GDM1 (cell line): ENCODE data around the gene TERC.

Experiments used
- DNase-seq: peaks from one replicate; lab custom pipeline; 2025; lab: John Stamatoyannopoulos, UW

TERC gene

DNA sequence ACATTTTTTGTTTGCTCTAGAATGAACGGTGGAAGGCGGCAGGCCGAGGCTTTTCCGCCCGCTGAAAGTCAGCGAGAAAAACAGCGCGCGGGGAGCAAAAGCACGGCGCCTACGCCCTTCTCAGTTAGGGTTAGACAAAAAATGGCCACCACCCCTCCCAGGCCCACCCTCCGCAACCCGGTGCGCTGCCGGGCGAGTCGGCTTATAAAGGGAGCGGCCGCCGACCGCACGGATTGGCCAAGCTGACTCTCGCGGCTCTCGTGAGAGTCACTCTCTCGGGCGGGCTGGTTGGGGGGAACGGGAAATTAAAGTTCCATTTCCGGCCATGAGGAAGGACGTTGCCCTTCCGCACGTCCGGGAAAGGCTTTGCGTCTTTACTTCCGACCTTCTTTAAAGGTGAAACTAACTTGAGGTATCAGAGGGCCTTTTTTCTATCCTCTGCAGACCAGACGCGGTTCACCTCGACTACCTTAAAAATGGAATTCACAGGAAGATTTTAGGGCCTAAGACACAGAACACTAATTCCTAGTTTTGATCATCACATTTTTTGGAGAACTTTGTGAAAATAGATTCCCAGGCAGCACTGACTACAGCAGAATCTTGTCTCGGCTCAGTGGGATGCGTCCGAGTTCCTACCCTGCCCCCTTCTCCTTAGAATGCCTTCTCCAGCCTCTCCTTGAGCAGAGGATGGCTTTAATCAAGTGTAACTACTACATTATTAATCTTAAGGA is at the start of gene TERC:
Gene TERC, minus strand, starts transcription at position 179 of the 731 bp plus-strand sequence.
- DNase-seq, result peak; percentile 71

DNA sequence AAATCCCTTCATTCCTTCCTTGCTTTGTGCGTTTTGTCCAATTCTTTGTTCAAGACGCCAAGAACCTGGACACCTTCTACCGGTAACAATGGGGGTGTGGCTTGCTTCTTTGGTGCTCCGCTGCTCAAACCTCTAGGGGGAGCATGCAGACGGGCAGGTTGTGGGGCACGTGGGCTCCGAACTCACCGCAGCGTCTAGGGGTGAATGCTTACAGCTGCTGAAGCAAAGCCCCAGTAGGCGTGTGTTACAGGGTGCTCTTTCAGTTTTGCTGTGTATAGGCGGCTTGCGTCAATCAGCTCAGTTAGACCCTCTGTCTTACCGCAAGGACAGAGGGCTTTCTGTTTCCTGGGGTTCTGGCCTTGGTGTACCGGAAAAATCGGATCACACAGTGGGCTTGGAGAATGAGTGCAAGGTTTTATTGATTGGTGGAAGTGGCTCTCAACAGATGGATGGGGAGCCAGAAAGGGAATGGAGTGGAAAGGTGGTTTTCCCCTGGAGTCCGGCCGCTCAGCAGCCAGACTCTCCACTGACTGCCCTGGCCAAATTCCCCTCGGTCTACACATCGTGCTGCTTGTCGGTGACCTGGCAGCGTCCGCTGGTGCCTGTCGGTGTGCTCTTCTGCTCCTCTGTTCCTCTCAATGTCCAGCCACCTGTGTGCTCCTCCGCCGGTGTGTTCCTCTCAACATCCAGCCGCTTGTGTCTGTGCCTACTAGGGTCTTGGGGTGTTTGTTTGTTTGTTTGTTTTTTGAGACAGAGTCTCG is 49.1 kb upstream of the TERC start:
- DNase-seq, result peak; percentile 67

DNA sequence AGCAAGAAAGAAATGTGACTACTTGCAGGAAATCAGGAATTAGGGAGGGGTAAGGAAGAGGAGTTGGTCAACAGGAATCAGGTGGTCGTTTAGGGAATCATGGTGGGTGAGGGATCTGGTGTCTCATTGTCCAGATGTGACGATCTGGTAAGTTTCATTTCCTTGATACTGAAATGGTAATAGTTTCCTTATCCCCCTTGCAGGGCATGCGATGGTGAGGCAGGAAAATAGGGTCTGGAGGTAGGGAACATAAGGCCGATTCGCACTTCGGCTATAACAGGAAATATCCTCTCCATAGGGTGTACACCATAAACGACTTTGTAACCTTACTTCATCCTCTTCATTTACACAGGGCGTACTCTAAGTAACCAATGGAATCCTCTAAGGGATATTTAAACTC is 48.4 kb upstream of the TERC start:
- DNase-seq, result no peak

DNA sequence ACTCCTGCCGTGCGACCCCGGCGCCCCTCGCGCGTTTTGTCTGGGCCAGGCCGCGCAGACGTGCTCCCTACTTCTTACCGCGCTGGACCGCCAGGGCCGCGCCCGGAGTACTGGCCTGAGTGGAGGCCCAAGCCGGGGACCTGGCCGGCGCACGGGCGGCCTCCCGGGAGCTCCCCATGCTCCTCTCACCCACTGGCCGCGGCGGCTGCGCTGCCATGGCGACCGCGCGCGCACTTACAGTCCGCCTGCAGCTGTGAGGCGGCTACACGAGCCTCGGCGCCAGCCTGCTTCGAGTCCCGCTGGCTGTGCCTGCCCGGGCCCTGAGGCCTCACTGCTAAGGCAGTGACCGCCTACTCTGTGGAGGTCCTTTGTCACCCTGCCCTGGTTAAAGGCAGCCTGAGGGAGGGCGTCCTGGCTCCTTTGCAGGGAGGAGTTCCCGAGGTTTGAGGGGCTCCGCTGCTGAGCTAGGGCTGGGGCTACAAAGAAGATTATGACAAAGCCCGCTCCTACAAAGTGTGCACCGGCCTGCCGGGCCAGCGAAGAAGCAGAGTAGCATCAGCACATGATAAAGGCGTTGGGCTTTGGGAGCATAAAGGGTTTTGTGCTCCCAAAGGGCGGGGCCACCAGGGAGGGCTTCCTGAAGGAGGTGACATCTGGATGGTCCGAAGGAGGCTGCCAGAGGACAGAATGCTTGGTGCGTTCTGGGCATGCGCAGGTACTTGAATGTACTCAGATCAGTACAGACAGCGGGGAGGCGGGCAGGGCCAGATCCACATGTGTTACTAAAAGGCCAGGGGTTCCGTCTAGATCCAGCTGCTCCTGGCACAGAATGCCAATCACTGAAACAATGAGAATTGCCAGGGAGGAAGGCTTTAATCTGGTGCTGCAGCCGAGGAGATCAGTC is 47.7 kb upstream of the TERC start, which contains the start of the genes LRRC34 and LRRIQ4:
Gene LRRC34, minus strand, starts transcription at position 573 of the 904 bp plus-strand sequence. Its CDS starts 356 bp downstream, at position 217.
Gene LRRIQ4, plus strand, starts transcription at position 539 of the 904 bp plus-strand sequence. CDS start 9,052 bp downstream, outside the sequence.
- DNase-seq, result peak; percentile 79

DNA sequence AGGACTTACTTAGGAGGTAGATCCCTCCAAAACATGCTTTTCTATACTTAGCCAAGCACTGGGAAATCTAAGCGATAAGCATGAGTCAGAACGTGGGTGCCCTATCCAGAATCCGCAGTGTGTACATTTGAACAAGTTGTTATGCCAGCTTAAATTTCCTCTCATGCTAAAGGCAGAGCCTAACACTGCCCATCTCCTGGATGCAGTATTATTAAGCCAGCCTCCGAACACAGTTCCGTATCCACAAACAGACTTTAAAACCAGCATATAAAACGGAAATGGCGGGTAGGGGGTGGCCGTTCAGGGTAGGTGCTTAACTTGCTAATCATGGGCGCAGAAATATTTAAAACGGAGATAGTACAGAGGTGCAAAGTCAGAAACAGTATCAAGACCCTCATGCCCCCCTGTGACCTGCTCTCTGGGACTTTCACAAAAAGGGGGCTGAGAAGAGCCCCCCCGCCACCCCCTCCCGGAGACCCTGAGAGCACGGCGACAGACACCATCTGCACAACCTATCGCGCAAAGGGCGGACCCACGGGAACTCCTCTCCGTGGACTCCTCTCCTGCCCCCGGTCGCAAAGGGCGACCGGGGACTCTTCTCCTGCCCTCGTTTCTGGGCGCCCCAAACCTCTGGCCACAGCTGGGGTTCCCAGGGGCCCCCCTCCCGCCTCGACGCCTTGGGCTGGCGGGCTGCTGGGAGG is 46.9 kb upstream of the TERC start:
- peak; percentile 45 for DNase-seq

DNA sequence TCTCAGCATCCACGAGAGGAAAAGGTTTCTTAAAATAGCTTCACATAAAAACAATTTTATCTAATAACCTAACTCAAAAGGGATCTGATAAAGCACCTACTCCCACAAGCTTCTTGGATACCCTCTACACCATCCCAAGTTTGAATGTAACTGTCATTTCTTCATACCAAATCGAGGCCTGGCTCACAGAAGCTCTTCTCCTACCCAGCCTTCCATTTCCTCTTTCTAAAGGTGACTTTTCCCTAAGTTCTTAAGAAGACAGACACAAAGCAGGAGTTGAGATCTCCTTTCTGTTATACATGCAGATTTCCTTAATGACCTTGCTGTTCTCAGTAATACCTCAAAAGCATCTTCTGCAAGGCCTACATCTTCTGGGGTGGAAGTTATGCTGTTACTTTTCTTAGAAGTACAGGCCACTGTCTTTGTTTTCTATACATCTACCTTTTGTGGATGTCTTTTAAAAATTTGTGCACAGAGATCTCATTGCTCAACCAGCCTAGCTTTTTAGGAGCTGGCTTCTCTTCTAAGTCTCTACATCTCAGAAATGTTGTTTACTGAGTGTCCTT is 44.5 kb upstream of the TERC start:
- DNase-seq, result no peak

DNA sequence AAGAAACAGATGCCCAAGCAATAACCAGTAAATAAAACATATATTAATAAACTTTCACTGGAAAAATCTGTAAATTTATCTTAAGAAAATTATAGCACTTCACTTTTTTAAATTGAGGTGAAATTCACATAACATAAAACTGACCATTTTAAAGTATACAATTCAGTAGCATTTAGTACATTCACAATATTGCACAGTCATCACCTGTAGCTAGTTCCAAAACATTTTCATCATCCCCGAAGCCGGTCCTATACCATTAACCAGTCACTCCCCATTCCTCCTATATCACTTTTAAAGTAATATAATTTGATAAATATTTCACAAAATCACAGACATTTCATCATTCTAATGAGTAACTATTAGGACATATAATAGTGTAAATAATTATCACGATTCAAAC is 39.8 kb upstream of the TERC start:
- DNase-seq, result no peak

DNA sequence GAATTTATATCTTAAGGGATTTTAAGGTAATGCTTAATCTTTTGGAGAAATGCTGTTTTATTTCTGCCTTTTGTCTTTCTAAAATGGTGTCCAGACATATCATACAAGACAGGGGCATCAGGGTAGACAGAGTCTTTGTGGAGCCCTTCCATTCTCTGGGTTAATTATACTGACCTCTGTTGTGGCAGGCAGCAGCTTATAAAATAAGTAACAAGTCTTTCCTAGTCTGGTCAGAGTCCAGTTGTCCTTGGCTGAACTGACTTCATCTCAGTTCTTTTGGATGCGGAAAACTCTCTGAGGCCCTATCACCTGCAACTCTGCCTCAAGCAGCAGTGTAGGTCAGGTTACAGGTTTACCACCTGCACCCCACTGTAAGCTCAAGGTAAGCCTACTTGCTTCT is 27.5 kb upstream of the TERC start:
- no peak for DNase-seq

DNA sequence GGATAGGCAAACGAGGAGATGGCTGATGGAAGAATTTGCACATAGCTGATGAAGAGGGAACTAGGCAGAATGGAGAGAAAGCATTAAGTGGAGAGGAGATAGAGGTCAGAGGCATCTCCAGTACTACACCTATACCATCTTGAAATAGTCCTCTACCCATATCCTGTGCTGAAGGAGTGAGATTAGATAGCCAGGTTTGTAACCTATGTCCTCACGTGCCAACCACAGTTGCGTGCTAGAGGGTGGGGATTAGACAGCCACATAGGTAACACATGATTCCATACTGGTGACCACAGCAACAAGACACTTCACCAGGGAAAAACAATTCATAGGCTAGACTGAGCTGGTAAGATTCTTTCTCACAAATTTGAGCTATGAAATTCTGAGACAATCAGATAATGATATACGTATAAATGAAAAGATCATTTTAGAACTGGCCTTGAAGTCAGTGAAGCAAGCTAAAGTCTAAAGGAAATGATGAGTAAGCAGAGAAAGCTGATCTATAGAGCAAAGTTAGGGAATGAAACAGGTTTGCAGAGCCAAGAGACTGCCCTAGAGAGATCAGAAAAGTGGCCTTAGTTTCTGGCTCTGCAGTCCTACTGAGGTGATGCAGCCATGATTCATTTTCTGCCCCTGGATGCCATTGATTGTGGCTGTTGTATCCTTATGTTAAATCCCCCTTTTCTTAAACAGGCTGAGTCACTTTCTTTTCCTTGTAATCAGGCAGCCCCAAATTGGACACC is 26.0 kb upstream of the TERC start:
- no peak for DNase-seq

DNA sequence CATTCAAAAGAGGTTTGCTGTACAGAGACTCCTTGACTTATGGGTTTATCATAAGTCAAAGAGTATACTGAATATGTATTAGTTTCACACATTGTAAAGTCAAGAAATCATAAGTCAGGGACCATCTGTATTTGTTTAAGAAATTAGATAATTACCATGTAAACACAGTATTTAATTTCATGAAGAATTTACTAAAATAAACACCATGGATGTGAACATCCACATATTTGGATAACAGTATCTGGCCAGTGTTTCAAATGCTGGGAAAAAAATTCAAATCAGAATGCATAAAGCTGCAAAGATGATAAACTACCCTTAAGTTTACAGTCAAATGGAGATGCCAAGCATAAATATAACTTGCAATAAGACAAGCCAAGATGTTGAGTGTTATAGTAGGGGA is 25.4 kb upstream of the TERC start:
- no peak for DNase-seq

DNA sequence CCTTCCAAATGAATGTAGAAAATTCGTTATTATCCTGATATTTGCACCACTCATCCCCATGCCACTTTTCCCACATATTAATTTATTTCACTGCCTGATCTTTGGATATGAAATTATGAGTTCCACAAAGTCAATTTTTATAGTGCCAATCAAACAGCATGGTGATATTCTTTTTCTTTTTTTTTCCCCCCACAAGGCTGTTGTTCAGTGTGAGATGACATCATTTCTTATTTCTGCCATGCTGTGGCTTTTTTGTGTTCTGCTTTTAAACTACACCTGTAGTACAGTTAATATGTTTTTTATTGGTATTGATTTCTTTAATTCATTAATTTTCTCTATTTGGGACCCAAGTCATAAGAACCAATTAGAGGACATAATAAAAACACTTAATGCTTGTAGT is 22.9 kb upstream of the TERC start:
- DNase-seq, result no peak

DNA sequence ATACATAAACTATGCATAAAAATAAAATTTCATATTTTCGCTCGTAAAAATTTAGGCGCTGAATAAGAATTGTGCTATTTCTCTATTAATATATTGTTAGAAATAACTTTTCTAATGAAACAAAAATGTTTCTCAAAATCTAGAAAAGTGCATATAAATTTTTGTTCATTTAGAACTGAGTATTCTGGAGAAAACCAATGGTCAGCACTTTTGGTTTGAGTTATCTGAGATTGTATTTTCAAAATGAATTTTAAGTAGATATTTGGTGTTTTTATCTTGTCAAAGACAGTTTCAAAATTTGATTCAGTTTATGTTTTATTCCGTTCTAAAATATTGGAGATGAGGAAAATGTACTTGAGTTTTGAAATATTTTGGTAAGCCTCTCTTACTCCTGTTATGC is 22.3 kb upstream of the TERC start:
- no peak for DNase-seq

DNA sequence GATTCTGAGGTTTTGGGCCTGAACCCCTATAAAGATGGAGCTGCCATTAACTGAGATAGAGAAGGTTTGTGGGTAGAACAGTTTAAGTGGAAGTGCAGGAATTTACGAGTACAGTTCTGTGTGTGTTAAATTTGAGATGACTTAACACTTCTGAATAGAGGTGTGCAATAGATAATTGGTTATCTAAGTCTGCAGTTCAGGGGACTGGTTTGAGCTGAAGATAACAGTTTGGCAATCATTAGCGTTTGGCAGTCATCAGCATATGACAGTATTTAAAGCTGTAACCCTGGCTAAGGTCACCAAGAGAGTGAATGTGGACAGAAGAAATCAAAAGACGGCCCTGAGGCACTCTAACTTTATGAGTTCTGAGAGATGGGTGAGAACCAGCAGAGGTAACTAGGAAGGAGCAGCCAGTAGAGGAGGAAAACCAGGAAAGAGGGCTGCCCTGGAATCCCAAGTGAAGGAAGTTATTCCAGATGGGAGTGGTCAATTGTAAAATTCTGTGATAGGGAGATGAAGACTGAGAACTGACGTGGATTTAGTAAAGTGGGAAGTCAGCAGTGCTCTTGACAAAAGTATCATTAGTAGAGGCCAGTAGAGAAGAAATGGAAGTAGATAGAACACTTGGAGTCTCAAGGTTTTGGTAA is 16.5 kb upstream of the TERC start:
- no peak for DNase-seq

DNA sequence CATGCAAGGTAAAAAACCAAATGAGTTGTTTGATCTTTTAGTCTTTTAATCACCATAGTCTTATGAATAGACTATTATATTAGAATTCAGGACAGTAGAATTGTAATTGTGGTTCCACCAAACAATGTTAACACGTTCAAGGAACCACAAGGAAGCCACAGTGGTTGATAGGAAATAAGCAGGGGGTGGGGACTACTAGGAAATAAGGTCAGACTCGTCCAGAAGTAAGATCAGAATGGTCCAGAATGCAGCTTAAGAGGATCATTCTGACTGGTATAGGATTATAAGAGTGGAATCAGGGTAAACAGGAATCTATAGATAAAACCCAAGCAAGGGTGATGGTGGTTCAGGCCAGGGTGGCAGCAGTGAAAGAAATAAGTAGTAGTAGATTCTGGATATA is 15.9 kb upstream of the TERC start:
- DNase-seq, result no peak

DNA sequence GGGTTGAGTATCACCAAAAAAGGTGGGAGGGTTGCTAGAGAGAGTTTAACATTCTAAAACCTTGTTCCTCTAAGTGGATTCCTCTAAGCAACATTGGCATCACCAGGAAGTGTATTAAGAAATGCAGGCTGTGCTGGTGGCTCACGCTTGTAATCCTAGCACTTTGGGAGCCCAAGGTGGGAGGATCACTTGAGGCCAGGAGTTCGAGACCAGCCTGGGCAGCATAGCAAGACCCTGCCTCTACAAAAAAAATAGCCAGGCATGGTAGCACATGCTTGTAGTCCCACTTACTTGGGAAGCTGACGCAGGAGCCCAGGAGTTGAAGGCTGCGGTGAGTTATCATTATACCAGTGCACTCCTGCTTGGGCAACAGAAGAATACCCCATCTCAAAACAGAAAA is 13.0 kb upstream of the TERC start:
- no peak for DNase-seq

DNA sequence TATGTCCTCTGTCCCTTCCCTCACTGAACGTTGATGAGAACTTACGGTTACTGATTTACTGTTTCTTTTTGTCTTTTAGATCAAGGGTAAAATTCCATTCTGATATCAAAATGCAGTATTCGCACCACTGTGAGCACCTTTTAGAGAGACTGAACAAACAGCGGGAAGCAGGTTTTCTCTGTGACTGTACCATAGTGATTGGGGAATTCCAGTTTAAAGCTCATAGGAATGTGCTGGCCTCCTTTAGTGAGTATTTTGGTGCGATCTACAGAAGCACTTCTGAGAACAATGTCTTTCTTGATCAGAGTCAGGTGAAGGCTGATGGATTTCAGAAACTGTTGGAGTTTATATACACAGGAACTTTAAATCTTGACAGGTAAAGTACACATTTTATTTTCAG is 9.3 kb upstream of the TERC start:
- DNase-seq, result no peak

DNA sequence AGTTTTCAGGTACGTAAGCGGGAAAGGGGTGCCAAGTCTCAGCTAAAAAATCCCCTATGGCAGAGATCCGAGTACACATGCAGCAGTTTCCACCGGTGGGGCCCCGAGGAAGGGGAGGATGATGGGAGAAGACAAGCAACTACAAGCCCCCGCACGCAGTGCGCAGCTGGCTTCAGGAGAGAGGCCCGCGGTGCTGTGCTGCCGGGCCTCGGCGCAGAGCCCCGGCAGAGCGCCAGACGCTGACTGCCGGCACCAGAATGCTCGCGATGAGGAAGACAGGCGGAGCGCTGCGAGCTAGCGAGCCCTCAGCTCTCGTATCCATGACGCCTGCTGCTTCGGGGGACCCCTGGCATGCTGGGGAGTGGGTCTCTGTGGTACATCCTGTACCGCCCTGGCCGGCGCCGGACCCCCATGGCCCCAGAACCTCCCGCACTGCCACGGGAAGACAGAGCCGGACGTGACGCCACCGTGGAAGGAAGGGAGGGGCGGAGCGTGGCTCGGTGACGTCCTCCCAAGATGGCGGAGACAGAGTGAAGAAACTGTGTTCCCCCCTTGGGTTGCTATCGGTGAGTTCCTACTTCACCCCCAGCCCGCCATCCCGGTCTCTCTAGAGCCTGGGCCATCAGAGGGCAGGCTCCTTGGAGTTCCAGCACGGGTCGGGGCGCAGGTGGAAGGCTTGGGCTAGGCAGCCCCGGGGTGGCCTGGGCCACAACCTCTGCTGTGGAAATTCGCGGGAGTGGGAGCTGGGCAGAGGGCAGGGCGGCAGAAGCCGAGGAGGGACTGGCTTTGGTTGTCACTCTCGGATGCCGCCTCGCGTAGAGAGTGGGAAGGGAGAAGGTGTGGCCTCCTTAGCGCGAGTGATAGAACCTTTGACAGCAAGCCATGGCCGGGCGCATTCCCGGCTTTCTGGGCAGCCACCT is 8.3 kb upstream of the TERC start, which contains the start of gene MYNN:
Gene MYNN, plus strand, starts transcription at position 500 of the 920 bp plus-strand sequence. CDS start 900 bp downstream, outside the sequence.
- DNase-seq, result peak; percentile 85

DNA sequence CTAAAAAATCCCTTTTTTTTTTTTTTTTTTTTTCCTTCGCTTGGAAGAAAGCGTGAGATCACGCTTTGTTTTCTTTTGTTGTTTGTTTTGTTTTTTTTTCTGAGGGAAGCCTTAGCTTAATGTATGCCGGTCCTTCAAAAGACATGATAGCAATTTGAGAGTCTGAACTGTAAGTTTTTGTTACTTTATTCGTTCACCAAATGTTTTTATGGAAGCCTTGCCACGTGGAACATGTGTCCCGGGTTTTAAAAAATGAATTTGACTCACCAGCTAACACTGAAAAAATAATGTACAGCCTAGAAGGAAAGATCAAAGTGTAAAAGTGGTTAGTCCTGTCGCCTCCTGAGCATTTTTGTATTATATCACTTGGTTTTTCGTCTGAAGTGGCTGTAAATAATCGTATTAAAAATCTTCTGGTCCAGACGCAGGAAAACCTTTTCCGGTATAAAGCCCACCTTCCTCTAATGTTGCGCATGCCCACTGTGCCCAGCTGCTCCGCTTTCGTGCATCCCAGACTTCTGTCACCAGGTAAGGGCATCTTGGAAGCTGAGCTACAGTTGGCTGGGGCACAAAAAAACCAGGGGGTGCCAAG is 7.5 kb upstream of the TERC start:
- peak; percentile 55 for DNase-seq
